Measurements from ENCODE around the gene PRAMEF1.
"Not testable (repeated sequence)": the region's sequence is repeated elsewhere in the genome, so short reads cannot be mapped to it uniquely, and the experiment has no call there.

Gene PRAMEF1, protein sequence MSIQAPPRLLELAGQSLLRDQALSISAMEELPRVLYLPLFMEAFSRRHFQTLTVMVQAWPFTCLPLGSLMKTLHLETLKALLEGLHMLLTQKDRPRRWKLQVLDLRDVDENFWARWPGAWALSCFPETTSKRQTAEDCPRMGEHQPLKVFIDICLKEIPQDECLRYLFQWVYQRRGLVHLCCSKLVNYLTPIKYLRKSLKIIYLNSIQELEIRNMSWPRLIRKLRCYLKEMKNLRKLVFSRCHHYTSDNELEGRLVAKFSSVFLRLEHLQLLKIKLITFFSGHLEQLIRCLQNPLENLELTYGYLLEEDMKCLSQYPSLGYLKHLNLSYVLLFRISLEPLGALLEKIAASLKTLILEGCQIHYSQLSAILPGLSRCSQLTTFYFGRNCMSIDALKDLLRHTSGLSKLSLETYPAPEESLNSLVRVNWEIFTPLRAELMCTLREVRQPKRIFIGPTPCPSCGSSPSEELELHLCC

DNA sequence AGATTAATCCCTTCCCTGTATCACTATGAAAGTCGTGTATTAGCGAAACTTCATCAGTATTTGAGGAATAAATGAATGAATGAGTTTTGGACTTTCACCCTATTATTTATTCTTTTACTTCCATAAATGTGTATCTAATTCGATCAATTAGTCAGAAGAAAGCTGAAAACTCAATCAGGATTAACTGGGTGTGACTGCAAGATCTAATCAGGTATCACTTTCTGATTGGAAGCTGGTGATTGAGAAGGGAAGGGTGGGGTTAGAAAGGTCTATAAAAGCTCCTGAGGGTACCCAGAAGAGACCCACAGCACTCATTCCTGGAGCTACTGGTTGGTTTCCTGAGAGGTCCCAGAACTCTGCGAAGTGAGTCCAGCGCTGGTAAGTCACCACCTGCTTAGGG, at the start of gene PRAMEF1:
Gene PRAMEF1, plus strand, starts transcription at position 301 of the 400 bp plus-strand sequence. CDS start 1,831 bp downstream, outside the sequence.
- not testable (repeated sequence) for DNase-seq (ENCODE audit: low read depth in 2 of 3, low spot score in 1 of 3)

DNA sequence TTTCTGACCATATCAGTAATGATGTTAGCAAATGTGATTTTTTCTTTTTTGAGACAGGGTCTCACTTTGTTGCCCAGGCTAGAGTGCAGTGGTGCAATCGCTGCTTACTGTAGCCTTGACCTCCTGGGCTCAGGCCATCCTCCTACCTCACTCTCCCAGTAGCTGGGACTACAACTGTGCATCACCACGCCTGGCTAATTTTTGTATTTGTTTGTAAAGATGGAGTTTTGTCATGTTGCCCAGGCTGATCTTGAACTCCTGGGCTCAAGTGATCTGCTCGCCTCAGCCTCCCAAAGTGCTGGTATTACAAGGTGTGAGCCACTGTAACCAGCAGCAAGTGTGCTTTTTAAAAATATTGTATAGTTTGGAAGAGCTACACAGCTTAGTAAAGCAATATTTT, 49.3 kb upstream of the PRAMEF1 start:
- no peak for DNase-seq (ENCODE audit: low read depth in 2 of 3, low spot score in 1 of 3)

DNA sequence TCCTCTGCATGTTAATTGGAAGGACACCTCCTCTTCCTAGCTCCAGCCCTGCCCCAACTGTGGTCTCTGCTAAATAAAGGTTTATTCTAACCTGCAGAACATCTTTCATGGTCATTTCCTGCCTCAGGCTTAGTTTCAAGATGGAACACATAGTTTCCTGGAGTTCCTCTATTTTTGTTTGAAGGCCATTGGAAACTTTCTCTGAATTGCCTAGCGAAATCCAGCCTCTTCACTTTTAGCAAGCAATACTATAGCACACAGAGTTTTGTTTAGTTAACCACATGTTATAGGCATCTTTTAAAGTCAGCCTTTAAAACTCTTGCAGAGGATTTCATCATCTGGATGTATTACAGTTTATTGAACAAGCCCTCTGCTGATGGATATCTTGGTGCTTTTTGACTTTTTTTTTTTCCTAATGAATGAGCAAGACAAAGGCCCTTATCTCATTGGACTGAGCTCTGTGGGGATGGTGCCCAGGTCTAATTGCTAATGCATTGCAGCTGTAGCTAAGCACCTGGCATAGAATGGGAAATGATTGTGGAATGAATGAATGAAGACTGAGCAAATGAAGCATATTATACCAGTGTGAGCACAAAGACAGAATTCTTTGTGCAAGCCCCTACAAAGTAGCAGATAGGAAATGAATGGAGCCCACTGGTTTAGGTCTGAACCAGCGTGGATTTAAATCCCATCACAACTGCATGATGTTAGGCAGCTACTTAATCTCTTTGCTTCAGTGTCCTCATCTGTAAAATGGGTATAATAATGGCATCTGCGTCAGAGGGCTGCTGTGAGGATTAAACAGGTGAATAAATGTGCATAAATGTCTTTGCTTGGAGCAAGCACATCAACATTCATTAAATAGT, 45.8 kb upstream of the PRAMEF1 start:
- no peak for DNase-seq (ENCODE audit: low read depth in 2 of 3, low spot score in 1 of 3)

DNA sequence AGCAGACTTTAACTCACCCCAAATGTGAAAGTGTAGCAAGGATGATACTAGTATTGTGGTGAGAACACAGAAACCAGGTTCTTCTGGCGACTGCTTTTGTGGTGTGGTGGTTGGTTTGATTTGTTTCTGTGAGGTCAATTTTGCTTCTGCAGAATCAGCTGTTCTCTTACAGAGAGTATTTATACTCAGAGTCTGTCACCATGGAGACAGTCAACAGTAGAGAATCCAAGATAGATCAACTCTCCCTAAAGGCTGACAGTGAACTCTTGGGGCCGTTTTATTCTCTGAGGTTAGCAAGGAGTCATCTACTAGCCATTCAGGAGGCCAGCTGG, 45.2 kb upstream of the PRAMEF1 start, which contains the start of gene CFAP107:
Gene CFAP107, plus strand, starts transcription at position 209 of the 332 bp plus-strand sequence. CDS start 231 bp downstream, outside the sequence.
- DNase-seq (ENCODE audit: low read depth in 2 of 3, low spot score in 1 of 3) = no peak

DNA sequence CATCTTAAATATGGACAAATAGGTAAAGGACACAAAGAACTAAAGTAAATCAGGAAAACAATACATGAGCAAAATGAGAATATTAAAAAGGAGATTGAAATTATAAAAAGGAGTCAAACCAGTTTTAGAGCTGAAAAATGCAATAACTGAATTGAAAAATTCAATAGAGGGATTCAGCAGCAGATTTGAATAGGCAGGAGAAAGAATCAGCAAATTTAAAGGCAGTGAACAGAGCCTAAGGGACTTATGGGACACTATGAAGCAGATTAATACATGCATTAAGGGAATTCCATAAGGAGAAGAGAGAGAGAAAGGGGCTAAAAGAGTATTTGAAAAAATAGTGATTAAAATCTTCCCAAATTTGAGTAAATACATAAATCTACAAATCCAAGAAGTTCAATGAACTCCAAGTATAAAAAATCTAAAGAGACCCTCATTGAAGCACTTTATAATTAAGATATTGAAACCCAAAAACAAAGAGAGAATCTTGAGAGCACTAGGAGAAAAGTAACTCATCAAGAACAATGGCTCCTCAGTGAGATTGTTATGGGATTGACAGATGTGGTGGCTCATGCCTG, 42.3 kb upstream of the PRAMEF1 start:
- no peak for DNase-seq (ENCODE audit: low read depth in 2 of 3, low spot score in 1 of 3)

DNA sequence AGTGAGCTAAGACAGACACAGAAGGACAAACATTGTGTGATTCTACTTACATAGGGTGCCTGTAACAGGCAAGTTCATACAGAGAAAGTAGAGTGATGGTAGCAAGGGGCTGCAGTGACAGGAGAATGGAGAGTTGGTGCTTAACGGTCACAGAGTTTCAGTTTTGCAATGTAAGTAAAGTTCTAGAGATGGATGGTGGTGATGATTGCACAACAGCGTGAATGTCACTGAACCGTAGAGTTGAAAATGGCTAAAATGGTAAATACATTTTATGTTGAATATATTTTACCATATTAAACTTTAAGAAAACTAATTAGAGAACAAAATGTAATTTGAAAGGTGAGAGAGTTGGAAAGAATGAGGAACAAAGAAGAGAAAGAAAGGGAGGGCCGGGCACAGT, 36.5 kb upstream of the PRAMEF1 start:
- DNase-seq (ENCODE audit: low read depth in 2 of 3, low spot score in 1 of 3) = no peak

DNA sequence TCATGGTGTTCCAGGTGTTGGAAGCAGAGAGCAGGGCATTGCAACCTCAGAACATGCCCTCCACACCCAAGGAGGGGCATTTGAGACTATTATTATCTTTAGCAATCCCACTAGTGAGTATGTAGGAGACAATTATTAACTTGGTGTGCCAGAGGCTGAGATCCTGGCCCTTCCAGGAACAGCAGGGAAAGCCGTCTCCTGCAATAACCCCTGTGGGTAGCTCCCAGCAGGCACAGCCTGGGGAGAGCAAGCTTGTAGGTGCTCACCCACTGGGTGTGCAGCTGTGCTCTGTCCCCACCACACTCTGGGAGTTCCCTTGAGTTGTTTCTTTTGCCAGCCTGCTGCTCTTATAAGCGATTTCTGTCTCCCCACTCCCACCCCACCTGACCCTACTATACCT, 34.9 kb upstream of the PRAMEF1 start:
- no peak for DNase-seq (ENCODE audit: low read depth in 2 of 3, low spot score in 1 of 3)

DNA sequence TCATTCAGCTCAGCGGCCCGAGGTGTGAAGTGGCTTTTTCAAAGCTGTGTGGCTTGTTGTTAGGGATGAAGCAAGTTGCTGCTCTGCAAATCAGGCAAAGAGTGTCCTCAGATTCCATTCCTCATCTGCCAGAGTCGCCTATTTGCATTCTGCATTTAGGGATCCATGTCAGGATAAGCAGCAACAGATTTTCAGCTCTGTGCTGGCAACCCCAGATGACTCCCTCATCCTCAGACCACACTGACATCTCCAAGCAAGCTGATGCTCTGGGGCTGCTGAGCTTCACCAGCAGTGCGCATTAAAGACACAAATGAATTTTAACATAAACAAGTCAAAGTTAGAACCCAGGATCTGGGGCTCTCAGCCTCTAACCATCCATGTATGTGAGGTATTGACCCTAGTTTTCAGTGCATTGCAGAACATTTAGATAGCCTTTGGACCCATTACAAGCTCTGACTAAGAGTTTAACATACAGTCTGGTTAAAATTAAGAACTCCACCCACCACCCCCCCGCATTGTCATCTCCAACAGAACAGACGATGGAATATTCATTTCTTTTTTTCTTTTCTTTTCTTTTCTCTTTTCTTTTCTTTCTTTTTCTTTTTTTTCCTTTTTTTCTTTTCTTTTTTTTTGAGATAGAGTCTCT, 34.3 kb upstream of the PRAMEF1 start:
- no peak for DNase-seq (ENCODE audit: low read depth in 2 of 3, low spot score in 1 of 3)

DNA sequence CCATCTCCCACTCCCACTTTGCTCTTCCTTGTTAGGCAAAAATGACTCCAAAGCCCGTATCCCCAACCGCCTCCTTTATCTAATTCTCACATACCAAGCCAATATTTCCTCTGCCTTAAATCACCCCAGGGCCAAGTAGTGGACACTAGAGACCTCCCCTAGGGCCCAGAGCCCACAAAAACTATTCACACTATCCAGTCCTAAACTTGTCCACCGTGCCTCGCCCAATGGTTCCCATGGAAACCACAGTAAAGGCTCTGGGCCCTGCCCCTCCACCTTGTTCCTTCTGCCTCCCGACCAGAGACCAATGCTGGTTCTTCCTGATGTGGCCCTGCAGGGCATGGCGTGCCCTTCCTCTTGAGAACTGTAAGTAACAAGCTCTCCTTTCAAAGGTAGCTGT, 33.4 kb upstream of the PRAMEF1 start:
- DNase-seq (ENCODE audit: low read depth in 2 of 3, low spot score in 1 of 3) = no peak

DNA sequence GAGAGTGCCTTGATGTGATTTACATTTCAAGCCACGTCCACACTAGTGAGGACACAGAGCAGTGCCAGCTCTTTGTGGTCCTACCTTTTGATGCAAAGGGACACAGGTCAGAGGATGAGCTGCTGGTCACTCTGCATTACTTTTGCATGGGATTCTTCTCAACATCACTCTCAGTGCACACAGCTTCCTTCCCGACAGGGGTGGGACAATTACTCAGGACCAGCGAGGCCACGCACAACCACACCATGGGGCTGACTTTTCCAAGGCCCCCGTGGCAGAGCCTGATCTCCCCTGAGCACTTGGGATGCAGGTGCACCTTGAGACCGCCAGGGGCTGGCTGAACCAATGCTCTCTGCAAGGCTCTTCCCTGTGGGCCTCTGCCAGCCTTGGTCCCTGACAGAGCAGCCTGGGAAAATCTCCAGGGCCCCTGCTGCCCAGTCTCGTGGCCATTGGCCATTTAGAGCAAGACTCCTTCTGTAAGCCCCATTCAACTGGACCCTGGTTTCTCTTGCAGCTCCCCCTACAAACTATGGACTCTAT, 30.9 kb upstream of the PRAMEF1 start:
- no peak for DNase-seq (ENCODE audit: low read depth in 2 of 3, low spot score in 1 of 3)

DNA sequence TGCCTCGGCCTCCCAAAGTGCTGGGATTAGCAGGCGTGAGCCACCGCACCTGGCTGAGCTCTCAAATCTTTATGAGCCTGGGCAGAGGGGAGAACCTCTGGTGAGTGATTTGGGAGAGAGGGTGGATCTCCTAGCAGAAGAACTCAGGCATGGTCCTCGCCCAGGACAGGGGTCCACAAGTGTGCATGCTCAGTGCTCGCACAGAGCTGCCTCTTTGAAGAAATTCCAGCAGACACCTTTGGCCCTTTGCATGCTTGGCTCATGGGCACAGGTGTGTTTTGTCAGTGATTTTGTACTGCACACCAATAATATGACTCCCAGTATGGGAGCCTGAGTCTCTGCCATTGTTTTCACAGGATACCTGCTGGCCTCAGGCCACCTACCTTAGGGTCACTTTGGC, 29.4 kb upstream of the PRAMEF1 start:
- DNase-seq (ENCODE audit: low read depth in 2 of 3, low spot score in 1 of 3) = no peak

DNA sequence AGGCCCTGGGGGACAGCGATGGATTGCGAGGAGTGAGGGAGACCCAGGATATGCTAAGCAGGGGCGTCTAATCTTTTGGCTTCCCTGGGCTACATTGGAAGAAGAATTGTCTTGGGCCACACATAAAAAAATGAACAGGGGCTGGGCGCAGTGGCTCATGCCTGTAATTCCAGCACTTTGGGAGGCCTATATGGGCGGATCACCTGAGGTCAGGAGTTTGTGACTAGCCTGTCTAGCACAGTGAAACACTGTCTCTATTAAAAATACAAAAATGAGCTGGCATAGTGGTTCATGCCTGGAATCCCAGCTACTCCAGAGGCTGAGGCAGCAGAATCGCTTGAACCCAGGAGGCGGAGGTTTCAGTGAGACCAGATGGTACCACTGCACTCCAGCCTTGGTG, 28.4 kb upstream of the PRAMEF1 start:
- no peak for DNase-seq (ENCODE audit: low read depth in 2 of 3, low spot score in 1 of 3)

DNA sequence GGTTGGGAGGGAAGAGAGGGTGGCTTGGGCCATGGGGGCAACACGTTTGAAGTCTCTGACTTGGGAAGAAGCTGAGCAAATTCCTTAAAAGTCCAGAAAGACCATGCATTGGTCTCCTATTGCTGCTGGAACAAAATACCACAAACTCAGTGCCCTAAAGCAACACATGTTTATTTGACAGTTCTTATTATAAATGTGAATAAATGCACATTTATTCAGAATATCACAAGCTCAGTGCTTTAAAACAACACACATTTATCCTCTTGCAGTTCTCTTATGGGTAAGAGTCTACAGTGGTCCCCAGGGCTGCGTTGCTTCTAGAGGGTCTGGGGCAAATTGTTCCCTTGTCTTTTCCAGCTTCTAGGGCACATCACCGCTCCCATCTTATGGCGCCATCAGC, 27.7 kb upstream of the PRAMEF1 start:
- no peak for DNase-seq (ENCODE audit: low read depth in 2 of 3, low spot score in 1 of 3)

DNA sequence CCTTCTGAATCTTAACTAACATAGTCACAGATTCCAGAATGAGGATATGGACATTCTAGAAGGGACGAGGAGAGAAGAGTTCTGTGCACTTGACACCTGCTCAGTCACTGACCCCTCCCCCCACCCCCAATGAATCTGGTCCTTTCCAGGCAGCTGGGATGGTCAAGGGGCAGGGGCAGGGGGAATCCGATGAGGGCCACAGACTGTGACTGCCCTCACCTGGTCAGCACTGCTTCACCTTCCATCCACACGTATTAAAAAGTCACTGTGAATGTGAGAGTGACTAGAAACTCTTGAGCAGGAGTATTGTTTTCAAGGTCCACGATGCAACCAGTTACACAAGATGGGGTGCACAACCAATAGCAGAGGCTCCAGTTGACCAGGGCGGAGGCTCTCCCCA, 27.2 kb upstream of the PRAMEF1 start:
- no peak for DNase-seq (ENCODE audit: low read depth in 2 of 3, low spot score in 1 of 3)

DNA sequence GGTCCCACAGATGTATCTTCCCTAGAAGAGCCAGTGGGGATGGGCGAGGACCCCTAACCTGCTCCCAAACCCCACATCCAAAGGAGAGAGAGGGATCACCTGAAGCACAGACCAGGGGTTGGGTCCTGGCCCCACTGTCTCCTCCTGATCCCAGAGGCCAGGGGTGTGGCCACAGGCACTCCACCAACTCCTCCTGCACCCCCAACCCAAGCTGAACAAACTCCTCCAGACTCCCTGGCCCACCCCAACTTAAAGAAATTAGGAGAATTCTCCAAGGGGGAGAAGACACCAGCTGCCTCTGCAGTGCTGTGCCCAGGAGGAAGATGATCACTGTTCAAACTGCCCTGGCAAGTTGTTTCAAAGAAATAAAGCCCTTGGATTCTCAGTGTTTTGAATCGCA, 22.2 kb upstream of the PRAMEF1 start:
- DNase-seq (ENCODE audit: low read depth in 2 of 3, low spot score in 1 of 3) = no peak

DNA sequence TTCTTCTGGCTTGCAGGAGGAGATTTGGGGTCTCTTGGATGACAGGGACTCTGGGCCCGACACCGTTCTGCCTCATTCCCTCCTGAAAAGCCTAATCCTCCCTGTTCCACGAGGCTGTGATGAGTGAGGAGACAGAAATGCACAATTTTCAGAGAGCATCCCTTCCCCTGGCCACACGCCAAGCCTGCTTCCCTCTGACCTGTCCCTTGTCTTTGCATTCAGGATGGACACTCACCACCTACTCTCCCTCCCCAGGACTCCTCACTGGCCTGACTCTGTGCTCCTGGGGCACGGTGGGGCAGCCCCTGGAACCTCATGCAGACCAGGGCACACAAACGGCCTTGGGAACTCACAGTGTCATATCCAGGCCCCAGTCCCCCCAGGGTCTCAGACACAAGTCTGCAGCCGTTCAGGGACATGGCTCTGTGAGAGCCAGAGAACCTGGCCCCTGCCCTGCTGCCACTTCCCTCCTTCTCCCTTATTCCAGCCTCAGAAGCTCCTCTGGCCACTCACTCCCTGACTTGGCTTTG, 21.2 kb upstream of the PRAMEF1 start:
- no peak for DNase-seq (ENCODE audit: low read depth in 2 of 3, low spot score in 1 of 3)

DNA sequence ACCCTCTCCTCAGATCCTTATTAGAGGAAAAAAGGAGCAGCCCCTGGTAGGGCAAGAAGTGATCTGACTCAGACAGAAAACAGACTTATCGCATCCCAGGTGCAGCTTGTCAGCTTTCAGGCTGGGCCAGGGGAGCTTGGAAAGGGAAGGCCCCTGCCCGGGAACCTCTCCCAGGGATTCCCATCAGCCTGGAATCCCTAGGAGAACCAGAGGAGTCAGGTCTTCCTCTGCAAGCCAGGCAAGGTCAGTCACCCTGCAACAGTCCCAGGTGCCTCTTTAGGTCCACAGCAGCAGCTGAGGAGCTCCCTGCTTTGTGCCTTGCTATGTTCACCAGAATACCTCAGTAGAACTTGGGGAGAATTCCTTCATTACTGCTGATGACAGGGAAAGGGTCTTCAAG, 20.6 kb upstream of the PRAMEF1 start:
- no peak for DNase-seq (ENCODE audit: low read depth in 2 of 3, low spot score in 1 of 3)

DNA sequence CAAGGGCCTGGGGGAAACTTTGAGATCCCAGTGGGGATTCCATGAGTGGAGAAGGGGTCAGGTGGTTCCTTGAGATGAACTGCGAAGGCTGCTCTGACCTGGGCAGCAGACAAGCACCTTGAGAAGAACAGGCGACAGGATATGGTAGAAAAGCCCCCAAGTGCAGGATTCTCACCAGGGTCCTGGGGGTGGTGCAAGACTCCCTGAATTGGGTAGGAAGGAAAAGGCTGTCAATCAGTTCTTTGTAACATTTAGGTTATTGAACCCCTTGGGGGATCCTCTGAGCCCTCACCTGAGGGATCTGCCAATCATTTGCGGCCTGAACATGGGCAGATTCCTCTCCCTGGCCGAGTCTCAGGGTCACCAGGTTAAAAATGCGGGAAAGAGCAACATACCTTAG, 20.0 kb upstream of the PRAMEF1 start:
- DNase-seq (ENCODE audit: low read depth in 2 of 3, low spot score in 1 of 3) = no peak

DNA sequence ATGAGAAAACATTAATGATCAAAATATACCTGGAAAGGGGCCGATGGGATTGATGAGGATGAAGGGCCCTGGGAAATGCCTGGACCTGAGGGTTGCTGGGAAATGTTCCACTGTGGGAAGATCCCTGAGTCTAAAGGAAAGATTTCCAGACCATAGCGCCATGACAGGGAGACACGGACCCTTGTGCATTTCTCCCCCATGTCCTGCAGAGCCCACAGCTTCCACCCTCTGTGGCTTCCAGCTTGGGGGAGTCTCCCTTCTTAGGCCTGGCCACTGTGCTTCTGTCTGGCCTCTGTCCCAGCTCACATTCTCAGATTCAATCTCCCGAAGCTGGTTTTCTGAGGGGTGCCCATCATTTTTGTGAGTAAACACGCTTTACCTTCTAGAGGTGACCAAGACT, 18.7 kb upstream of the PRAMEF1 start:
- no peak for DNase-seq (ENCODE audit: low read depth in 2 of 3, low spot score in 1 of 3)

DNA sequence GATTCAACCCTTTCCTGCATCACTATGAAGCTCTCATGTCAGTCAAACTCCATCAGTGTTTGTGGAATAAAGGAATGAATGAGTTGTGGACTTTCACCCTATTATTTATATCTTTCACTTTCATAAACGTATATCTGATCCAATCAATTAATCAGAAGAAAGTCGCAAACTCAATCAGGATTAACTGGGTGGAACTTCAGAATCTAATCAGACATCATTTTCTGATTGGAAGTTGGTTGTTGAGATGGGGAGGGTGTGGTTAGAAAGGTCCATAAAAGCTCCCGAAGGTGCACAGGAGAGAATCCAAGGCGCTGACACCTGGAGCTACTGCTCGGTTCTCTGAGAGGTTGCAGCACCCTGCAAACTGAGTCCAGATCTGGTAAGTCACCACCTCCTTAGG, 17.8 kb upstream of the PRAMEF1 start, which contains the start of gene PRAMEF12:
Gene PRAMEF12, plus strand, starts transcription at position 301 of the 400 bp plus-strand sequence. CDS start 1,130 bp downstream, outside the sequence.
- DNase-seq (ENCODE audit: low read depth in 2 of 3, low spot score in 1 of 3) = no peak

Measured in stimulated activated CD4-positive, alpha-beta T cell treated with anti-CD3 and anti-CD28 coated beads, Interleukin-12 subunit alpha, Interleukin-12 subunit beta, amount 100 ng/mL, for 48 hours (primary cell).